Psoas muscle (tissue), 8 donors: Measurements from ENCODE around the gene PLXDC2. TPM values are rescaled to one million over a fixed set of nuclear protein-coding genes. Genes with fewer than 3 reads are reported as not detected.

ENCODE experiments used
- ATAC-seq, 4 donors: fragments of 200-7000 bp; cut with Tn5 transposase; one replicate each; pipeline ENCODE4 v1.9.1; 2020; ENCODE audit warnings: moderate library complexity in 3 of 4, mild to moderate bottlenecking in 2 of 4
- DNase-seq, 2 donors: peaks; one replicate each; pipeline ENCODE4 v3.0.0-alpha.2; 2020
- H3K27ac ChIP-seq: fragments of 200-600 bp; one replicate; pipeline ENCODE4 v1.8.0; 2022
- H3K27me3 ChIP-seq, 3 donors: fragments of 200-600 bp in 1 of 3; one replicate each; pipeline versions ENCODE4 v1.6.1 to v1.8.0; 2013 to 2022; ENCODE audit warnings: low read length in 2 of 3, mild to moderate bottlenecking in 2 of 3, moderate library complexity in 1 of 3; ENCODE audit not compliant: insufficient read depth in 3 of 3
- H3K36me3 ChIP-seq, 2 donors: fragments of 200-600 bp in 1 of 2; one replicate each; pipeline versions ENCODE4 v1.6.1 to v1.8.0; 2013 to 2022; ENCODE audit warnings: low read depth in 1 of 2, mild to moderate bottlenecking in 1 of 2, moderate library complexity in 1 of 2; ENCODE audit not compliant: insufficient read depth in 1 of 2
- H3K4me1 ChIP-seq: fragments of 200-600 bp; one replicate; pipeline ENCODE4 v1.8.0; 2022
- H3K4me3 ChIP-seq: fragments of 200-600 bp; one replicate; pipeline ENCODE4 v1.8.0; 2022; ENCODE audit warnings: mild to moderate bottlenecking
- H3K9me3 ChIP-seq: fragments of 200-600 bp; one replicate; pipeline ENCODE4 v1.8.0; 2022
- CTCF ChIP-seq: fragments of 200-600 bp; IDR thresholded peaks from one replicate; pipeline ENCODE4 v1.8.0; 2022; ENCODE audit warnings: antibody characterized with exemption
- WGBS, 3 donors: extraction: QIAGEN DNeasy Blood & Tissue Kit; methylation state at CpG; one replicate each; pipeline versions ENCODE4 v1.1.6 to v1.1.7; 2013; 5-methylcytosine and 5-hydroxymethylcytosine counted together
- intact Hi-C, 2 donors: fragments of 100-400 bp; cut with DNase I; formaldehyde crosslinking; loops; one replicate each; pipeline versions ENCODE4 v1.11.0 to v1.14.2; 2022
- polyA plus RNA-seq, 3 donors: library from polyadenylated mRNA; stranded (reverse); fragments of 200-250 nt; gene quantifications; one replicate each; pipeline ENCODE4 v1.2.3, GENCODE V29; 2013
- total RNA-seq, 4 donors: library from RNA; stranded (reverse); fragmentation: NEBNext Ultra II Directional in 2 of 4; extraction: Animal tissue kit (Norgen Biotek cat#: 25700) in 2 of 4; gene quantifications; one replicate each; pipeline versions ENCODE4 v1.2.1 to v1.2.4, GENCODE V29; 2021 to 2023
- donor health status: healthy with polysubstance abuse.
- donor health status: DM: no; HTN: no; CAD: no; lungs with moderate emphysema.
- donor health status: Bipolar disorder and iron deficiency.
- donor health status: healthy.
- donor health status: DM: yes; HTN: yes; CAD: no.
- donor health status: DM: no; HTN: no; CAD: no.
- donor health status: DM: no; HTN: no; CAD: no.
- donor health status: DM: yes; HTN: yes; CAD: no.

The PLXDC2 gene
- total and polyA plus RNA-seq, 7 donors: 2.3 to 21.4 (median 9.2) TPM

GRCh38 chr10:20075713-20076112 is 259.5 kb downstream of the PLXDC2 start:
- Histone ChIP-seq H3K27me3 (no peaks in the 10 kb centered on the region), H3K27ac (no peak overlapping the region), H3K9me3 (no peaks in the 10 kb centered on the region), H3K4me1 (no peaks in the 10 kb centered on the region), H3K4me3 (no peak overlapping the region), H3K36me3 (no peaks in the 10 kb centered on the region)
- DNase-seq (no peak), ATAC-seq (no peak)
- TF ChIP-seq CTCF: no peak
- intact Hi-C loops: no loop called here
- 91 to 96% (median 94%) methylated on average over 1 of the region's 1 CpG for WGBS, 3 donors

- Histone ChIP-seq H3K27ac (no peak overlapping the region), H3K4me1 (no peaks in the 10 kb centered on the region), H3K27me3 (no peaks in the 10 kb centered on the region), H3K4me3 (no peak overlapping the region), H3K36me3 (no peaks in the 10 kb centered on the region), H3K9me3 (no peaks in the 10 kb centered on the region)
- intact Hi-C loops: no loop called here
- 40 to 68% (median 53%) methylated on average over 2 of the region's 2 CpGs for WGBS, 3 donors
- ATAC-seq (no peak), DNase-seq (no peak)
- no peak for TF ChIP-seq CTCF
Observed at GRCh38 chr10:20084451-20084850, 268.2 kb downstream of the PLXDC2 start.

- Histone ChIP-seq H3K36me3 (no peaks in the 10 kb centered on the region), H3K4me3 (no peak overlapping the region), H3K27ac (no peak overlapping the region), H3K4me1 (no peaks in the 10 kb centered on the region), H3K9me3 (no peaks in the 10 kb centered on the region), H3K27me3 (no peaks in the 10 kb centered on the region)
- DNase-seq: no peak
- no peak for TF ChIP-seq CTCF
- 23 to 43% (median 32%) methylated on average over 5 of the region's 5 CpGs for WGBS, 3 donors
- intact Hi-C loops: no loop called here
- no peak for ATAC-seq
Observed at GRCh38 chr10:20085115-20085514, 268.9 kb downstream of the PLXDC2 start.

GRCh38 chr10:20087353-20087752 is 271.1 kb downstream of the PLXDC2 start:
- no peak for TF ChIP-seq CTCF
- Histone ChIP-seq H3K4me1 (no peaks in the 10 kb centered on the region), H3K27ac (no peak overlapping the region), H3K9me3 (no peaks in the 10 kb centered on the region), H3K4me3 (no peak overlapping the region), H3K27me3 (no peaks in the 10 kb centered on the region), H3K36me3 (no peaks in the 10 kb centered on the region)
- intact Hi-C loops: no loop called here
- WGBS, 3 donors: 36 to 66% (median 54%) methylated on average over 2 of the region's 2 CpGs
- DNase-seq (no peak), ATAC-seq (no peak)

GRCh38 chr10:20088061-20088701 is 271.9 kb downstream of the PLXDC2 start:
- Histone ChIP-seq H3K36me3 (no peaks in the 10 kb centered on the region), H3K4me1 (no peaks in the 10 kb centered on the region), H3K9me3 (no peaks in the 10 kb centered on the region), H3K4me3 (no peak overlapping the region), H3K27ac (no peak overlapping the region), H3K27me3 (no peaks in the 10 kb centered on the region)
- ATAC-seq: no peak
- DNase-seq: no peak
- TF ChIP-seq CTCF: no peak
- 26 to 51% (median 36%) methylated on average over 1 of the region's 1 CpG for WGBS, 3 donors
- intact Hi-C loops: no loop called here
